ENCODE measurements around the gene DAPP1. TPM values are rescaled to one million over a fixed set of nuclear protein-coding genes. Genes with fewer than 3 reads are reported as not detected.
A peak's percentile ranks its signal among the peaks of the same experiment; 100 is the strongest.
"Not testable (repeated sequence)": the region's sequence is repeated elsewhere in the genome, so short reads cannot be mapped to it uniquely, and the experiment has no call there.

The DAPP1 gene
- total and polyA plus RNA-seq, 8 donors: 0.45 to 72.4 (median 8.5) TPM

DNA sequence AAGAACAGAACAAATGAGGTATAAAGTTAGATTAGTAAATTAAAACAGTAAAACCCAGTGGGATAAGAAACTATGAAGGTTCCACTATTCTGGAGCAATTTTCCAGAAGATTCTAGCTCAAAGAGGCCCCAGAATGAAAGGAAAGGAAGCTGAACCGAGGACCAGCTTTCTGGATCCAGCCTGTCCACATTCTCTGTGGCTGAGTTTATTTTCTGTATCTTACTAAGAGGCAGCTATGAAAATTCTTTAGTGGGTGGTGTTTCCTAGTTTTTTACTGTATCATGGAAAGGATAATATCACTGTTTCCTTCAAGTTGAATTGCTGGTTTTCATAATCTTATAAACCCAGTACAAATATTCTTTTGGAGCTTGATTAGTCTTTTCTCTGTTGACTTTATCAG is 11.8 kb downstream of the DAPP1 start:
- intact Hi-C loops (cut with DNase I; ENCODE audit: low total_unique reads): no loop called here

DNA sequence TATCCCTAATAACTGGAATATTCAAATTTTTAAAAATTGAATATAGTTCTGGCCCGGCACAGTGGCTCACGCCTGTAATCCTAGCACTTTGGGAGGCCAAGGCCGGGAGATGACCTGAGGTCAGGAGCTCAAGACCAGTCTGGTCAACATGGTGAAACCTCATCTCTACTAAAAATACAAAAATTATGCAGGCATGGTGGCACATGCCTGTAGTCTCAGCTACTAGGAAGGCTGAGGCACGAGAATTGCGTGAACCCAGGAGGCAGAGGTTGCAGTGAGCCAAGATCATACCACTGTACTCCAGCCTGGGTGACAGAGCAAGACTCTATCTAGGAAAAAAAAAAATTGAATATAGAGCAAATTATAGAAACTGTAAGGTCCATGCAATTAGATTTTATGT is 13.4 kb downstream of the DAPP1 start:
- 87 to 97% (median 94%) methylated on average over 5 of the region's 5 CpGs for WGBS, 5 donors
- H3K4me3 ChIP-seq; DNase-seq; H3K27ac ChIP-seq; H3K9me3 ChIP-seq; H3K36me3 ChIP-seq; intact Hi-C loops (cut with DNase I; ENCODE audit: low total_unique reads); H3K27me3 ChIP-seq: not testable (repeated sequence)
- peaks cover 6 to 20% (median 14%) of the 10 kb centered on the region in 4 donors for H3K4me1 ChIP-seq

More for the DNA sequence above, 11.8 kb downstream of the DAPP1 start:
- Histone ChIP-seq H3K36me3 (no peaks in the 10 kb centered on the region), H3K9me3 (no peaks in the 10 kb centered on the region), H3K4me3 (no peak overlapping the region), H3K27ac (no peak overlapping the region), H3K27me3 (no peaks in the 10 kb centered on the region), H3K4me1 (peaks cover 5 to 15% (median 12%) of the 10 kb centered on the region in 4 donors)
- TF ChIP-seq POLR2A (IDR thresholded peaks at IDR 0.05) (no peak), EP300 (IDR thresholded peaks at IDR 0.05) (no peak), POLR2AphosphoS5 (IDR thresholded peaks at IDR 0.05) (no peak)
- TF ChIP-seq, protein P1, sequence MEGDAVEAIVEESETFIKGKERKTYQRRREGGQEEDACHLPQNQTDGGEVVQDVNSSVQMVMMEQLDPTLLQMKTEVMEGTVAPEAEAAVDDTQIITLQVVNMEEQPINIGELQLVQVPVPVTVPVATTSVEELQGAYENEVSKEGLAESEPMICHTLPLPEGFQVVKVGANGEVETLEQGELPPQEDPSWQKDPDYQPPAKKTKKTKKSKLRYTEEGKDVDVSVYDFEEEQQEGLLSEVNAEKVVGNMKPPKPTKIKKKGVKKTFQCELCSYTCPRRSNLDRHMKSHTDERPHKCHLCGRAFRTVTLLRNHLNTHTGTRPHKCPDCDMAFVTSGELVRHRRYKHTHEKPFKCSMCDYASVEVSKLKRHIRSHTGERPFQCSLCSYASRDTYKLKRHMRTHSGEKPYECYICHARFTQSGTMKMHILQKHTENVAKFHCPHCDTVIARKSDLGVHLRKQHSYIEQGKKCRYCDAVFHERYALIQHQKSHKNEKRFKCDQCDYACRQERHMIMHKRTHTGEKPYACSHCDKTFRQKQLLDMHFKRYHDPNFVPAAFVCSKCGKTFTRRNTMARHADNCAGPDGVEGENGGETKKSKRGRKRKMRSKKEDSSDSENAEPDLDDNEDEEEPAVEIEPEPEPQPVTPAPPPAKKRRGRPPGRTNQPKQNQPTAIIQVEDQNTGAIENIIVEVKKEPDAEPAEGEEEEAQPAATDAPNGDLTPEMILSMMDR (IDR thresholded peaks at IDR 0.05): no peak
- 26 to 54% (median 40%) methylated on average over 1 of the region's 1 CpG for WGBS, 5 donors
- DNase-seq: no peak

DNA sequence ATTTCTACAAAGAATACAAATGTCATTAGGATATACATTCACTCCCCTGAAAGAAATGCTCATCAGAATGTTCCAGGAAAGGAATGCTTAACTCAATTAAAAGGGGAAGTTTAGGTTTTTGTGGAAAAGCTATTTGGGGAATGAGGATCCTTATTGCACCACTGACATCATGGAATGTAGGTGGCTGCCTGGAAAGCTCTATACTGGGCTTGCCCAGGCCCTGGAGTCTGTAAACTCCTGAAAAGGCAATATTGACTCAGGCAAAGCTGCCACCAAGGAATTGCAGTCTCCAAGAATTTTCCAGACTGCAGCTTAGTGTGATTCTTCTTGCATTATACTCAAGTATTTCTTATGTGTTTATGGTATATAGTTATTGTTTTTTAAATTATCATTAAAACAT is 15.7 kb downstream of the DAPP1 start:
- H3K9me3 ChIP-seq: no peaks in the 10 kb centered on the region
- no peaks in the 10 kb centered on the region for H3K27me3 ChIP-seq
- peaks cover 0 to 14% (median 3%) of the 10 kb centered on the region in 4 donors for H3K36me3 ChIP-seq
- H3K27ac ChIP-seq: no peak overlapping the region
- no peak overlapping the region for H3K4me3 ChIP-seq
- TF ChIP-seq POLR2AphosphoS5 (IDR thresholded peaks at IDR 0.05) (no peak), POLR2A (IDR thresholded peaks at IDR 0.05) (no peak), EP300 (IDR thresholded peaks at IDR 0.05) (no peak)
- TF ChIP-seq, protein P1 (IDR thresholded peaks at IDR 0.05): no peak
- peak; percentile 30 to 32 for DNase-seq
- peaks cover 6 to 20% (median 14%) of the 10 kb centered on the region in 4 donors for H3K4me1 ChIP-seq
- intact Hi-C loops (cut with DNase I; ENCODE audit: low total_unique reads): no loop called here

DNA sequence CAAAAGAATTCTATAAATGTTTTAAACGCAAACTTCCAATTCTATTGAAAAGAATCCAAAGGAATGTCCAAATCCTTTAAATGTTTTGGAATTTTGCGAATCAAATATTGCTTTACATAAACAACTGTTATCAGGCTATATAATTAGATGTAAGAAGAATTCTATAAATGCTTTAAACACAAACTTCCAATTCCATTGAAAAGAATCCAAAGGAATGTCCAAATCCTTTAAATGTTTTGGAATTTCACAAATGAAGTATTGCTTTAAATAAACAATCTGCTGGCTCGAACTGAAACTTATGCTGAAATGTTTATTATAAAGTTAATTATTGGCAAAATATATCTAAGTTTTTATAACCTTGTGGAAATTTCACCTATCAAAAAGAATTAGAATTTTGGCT is 16.1 kb downstream of the DAPP1 start:
- Histone ChIP-seq H3K4me1 (peaks cover 6 to 20% (median 14%) of the 10 kb centered on the region in 4 donors), H3K9me3 (no peaks in the 10 kb centered on the region), H3K4me3 (no peak overlapping the region), H3K27ac (no peak overlapping the region), H3K36me3 (peaks cover 0 to 14% (median 3%) of the 10 kb centered on the region in 4 donors), H3K27me3 (no peaks in the 10 kb centered on the region)
- no peak for TF ChIP-seq POLR2A (IDR thresholded peaks at IDR 0.05)
- TF ChIP-seq, protein P1 (IDR thresholded peaks at IDR 0.05): no peak
- TF ChIP-seq EP300 (IDR thresholded peaks at IDR 0.05): no peak
- TF ChIP-seq POLR2AphosphoS5 (IDR thresholded peaks at IDR 0.05): no peak
- DNase-seq: no peak
- intact Hi-C loops (cut with DNase I; ENCODE audit: low total_unique reads): no loop called here
- WGBS, 5 donors: 19 to 45% (median 23%) methylated on average over 3 of the region's 3 CpGs

DNA sequence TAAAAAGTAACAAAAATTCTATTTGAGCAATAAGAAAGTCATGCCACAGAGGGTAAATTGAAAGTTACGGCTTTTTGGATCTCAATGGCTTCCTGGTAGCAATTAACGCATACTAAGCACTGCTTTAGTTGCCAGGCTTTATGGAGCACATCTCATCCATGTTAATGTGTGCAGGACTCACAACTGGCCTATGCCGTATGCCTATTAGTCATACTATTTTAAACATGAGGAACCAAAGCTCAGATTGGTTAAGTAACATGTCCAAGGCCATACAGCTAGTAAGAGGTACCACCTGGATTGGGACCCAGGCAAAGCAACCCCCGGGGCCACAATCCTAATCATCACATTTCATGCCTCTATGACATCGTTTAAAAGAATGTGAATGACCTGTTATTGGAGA is 17.1 kb downstream of the DAPP1 start:
- no peaks in the 10 kb centered on the region for H3K27me3 ChIP-seq
- no peak for DNase-seq
- H3K36me3 ChIP-seq: peaks cover 0 to 14% (median 3%) of the 10 kb centered on the region in 4 donors
- H3K27ac ChIP-seq: no peak overlapping the region
- no peak for TF ChIP-seq POLR2AphosphoS5 (IDR thresholded peaks at IDR 0.05)
- TF ChIP-seq EP300 (IDR thresholded peaks at IDR 0.05): no peak
- no peak for TF ChIP-seq POLR2A (IDR thresholded peaks at IDR 0.05)
- TF ChIP-seq, protein P1 (IDR thresholded peaks at IDR 0.05): no peak
- peaks cover 6 to 20% (median 14%) of the 10 kb centered on the region in 4 donors for H3K4me1 ChIP-seq
- intact Hi-C loops (cut with DNase I; ENCODE audit: low total_unique reads): no loop called here
- WGBS, 5 donors: 69 to 77% (median 73%) methylated on average over 5 of the region's 5 CpGs
- H3K4me3 ChIP-seq: no peak overlapping the region
- no peaks in the 10 kb centered on the region for H3K9me3 ChIP-seq
